ENCODE results near the gene PLB1.

Gene PLB1

DNA sequence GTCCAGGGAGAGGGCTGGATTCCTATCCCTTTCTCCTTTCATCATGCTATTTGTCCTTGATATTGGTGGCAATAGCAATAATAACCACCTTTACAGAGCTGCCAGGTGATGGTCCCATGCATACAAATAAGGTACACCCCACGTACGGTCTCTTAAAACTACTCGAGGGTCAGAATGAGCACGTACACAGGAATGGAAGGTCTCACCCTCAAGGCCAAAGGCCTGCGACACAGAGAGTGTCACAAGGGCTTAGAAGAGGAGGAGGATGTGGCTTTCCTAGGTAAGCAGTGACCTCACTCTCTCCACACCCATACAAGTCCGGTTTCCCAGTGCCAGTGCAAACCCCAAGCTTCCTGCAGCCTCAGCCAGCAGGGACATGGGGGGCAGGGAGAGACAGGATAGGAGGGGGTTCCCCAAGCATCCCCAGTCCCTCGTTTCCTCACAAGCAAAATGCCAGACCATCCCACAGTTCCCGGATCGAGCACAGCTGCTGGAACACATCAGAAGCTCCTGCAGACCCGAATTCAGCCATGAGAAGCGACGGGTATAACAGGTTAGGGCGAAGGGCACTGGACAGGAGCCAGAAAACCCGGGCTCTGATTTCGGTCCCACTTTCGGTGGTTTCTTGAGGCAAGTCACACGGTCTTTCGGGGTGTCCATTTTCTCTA lies 49.2 kb downstream of the PLB1 start:
- no peaks in the 10 kb centered on the region for H3F3A ChIP-seq (ENCODE audit: low read depth)
- H4K20me1 ChIP-seq (ENCODE audit: insufficient read depth, low read length, poor library complexity, severe bottlenecking): no peaks in the 10 kb centered on the region
- no peaks in the 10 kb centered on the region for H3K79me2 ChIP-seq (ENCODE audit: insufficient read depth, low read length)
- no peaks in the 10 kb centered on the region for H3K36me3 ChIP-seq (ENCODE audit: insufficient read depth, low read length)
- H3K9ac ChIP-seq (ENCODE audit: low read depth, low read length, poor library complexity, severe bottlenecking): no peak overlapping the region
- H3K4me3 ChIP-seq (ENCODE audit: low read length, poor library complexity, severe bottlenecking): no peak overlapping the region
- no peak overlapping the region for H3K4me2 ChIP-seq (ENCODE audit: low read depth, low read length, poor library complexity, severe bottlenecking)
- TF ChIP-seq, protein P1, sequence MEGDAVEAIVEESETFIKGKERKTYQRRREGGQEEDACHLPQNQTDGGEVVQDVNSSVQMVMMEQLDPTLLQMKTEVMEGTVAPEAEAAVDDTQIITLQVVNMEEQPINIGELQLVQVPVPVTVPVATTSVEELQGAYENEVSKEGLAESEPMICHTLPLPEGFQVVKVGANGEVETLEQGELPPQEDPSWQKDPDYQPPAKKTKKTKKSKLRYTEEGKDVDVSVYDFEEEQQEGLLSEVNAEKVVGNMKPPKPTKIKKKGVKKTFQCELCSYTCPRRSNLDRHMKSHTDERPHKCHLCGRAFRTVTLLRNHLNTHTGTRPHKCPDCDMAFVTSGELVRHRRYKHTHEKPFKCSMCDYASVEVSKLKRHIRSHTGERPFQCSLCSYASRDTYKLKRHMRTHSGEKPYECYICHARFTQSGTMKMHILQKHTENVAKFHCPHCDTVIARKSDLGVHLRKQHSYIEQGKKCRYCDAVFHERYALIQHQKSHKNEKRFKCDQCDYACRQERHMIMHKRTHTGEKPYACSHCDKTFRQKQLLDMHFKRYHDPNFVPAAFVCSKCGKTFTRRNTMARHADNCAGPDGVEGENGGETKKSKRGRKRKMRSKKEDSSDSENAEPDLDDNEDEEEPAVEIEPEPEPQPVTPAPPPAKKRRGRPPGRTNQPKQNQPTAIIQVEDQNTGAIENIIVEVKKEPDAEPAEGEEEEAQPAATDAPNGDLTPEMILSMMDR (conservative IDR thresholded peaks at IDR 0.05; ENCODE audit: low read length): no peak
- no peak for TF ChIP-seq EZH2phosphoT487 (IDR thresholded peaks at IDR 0.05; ENCODE audit: borderline replicate concordance)
- peaks cover 33% of the 10 kb centered on the region for H3K4me1 ChIP-seq (ENCODE audit: insufficient read depth, low read length, poor library complexity, severe bottlenecking)
- H3K27me3 ChIP-seq (ENCODE audit: insufficient read depth, low read length, poor library complexity, severe bottlenecking): no peaks in the 10 kb centered on the region
- H3K9me2 ChIP-seq (replicated peaks; ENCODE audit: low read depth, low read length): no peaks in the 10 kb centered on the region
- no peak overlapping the region for H2AFZ ChIP-seq (ENCODE audit: low read length)
- H3K9me3 ChIP-seq (ENCODE audit: insufficient read depth, low read depth, low read length): no peaks in the 10 kb centered on the region

DNA sequence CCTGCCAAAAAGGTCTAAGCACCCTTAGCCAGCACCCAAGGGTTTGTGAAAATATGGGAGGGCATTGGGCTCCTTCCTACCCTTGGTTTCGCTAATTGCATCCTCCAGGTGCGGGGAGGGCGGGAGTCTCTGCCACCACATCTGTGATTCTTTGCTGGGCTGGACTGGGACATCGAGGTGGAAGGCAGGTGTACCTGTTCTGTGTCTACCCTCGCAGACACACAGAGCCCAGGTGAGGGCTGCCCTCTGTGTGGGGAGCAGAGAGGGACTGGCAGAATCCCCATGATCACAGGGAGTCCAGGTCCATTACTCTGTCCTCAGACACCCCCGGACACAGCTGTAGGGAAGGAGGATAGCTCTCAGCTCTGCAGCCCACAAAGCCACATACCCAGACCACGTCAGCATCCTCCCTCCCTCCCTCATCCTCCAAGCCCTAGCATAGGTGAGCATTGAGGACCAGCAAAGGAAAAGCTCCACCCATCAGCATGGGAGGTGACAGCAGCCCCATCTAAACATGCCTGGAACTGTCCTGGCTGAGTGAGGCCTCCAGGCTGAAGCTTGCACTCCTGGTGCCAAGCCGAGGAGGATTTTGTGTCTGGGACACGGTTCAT lies 49.8 kb downstream of the PLB1 start:
- Histone ChIP-seq H3K4me2 (ENCODE audit: low read depth, low read length, poor library complexity, severe bottlenecking) (no peak overlapping the region), H3K9ac (ENCODE audit: low read depth, low read length, poor library complexity, severe bottlenecking) (no peak overlapping the region), H2AFZ (ENCODE audit: low read length) (no peak overlapping the region), H3K9me3 (ENCODE audit: insufficient read depth, low read depth, low read length) (no peaks in the 10 kb centered on the region), H3K27me3 (ENCODE audit: insufficient read depth, low read length, poor library complexity, severe bottlenecking) (no peaks in the 10 kb centered on the region), H3K79me2 (ENCODE audit: insufficient read depth, low read length) (no peaks in the 10 kb centered on the region), H3K4me3 (ENCODE audit: low read length, poor library complexity, severe bottlenecking) (no peak overlapping the region), H3K9me2 (replicated peaks; ENCODE audit: low read depth, low read length) (no peaks in the 10 kb centered on the region), H3K36me3 (ENCODE audit: insufficient read depth, low read length) (no peaks in the 10 kb centered on the region), H3F3A (ENCODE audit: low read depth) (no peaks in the 10 kb centered on the region), H3K4me1 (ENCODE audit: insufficient read depth, low read length, poor library complexity, severe bottlenecking) (peaks cover 33% of the 10 kb centered on the region), H4K20me1 (ENCODE audit: insufficient read depth, low read length, poor library complexity, severe bottlenecking) (no peaks in the 10 kb centered on the region)
- TF ChIP-seq, protein P1 (conservative IDR thresholded peaks at IDR 0.05; ENCODE audit: low read length): no peak
- TF ChIP-seq EZH2phosphoT487 (IDR thresholded peaks at IDR 0.05; ENCODE audit: borderline replicate concordance): no peak

DNA sequence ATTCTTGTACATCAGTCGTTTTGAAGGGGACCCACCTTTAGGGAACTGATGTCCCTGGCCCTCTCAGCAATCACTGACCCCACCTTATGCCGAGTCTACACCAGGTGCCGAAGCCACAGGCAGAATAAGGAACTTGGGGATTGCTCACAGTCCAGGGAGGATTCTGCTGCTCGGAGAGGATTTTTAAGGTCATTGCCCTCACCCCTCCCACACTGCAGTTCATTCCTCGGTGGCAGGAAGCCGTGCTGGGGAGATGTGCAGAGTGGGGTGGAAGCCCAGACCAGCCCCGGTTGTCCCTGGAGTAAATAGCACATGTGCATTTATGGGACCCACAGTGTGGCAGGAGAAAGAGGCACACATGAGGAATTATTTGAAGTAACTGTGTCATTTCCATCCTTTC lies 50.4 kb downstream of the PLB1 start:
- TF ChIP-seq, protein P1 (conservative IDR thresholded peaks at IDR 0.05; ENCODE audit: low read length): no peak
- no peak for TF ChIP-seq EZH2phosphoT487 (IDR thresholded peaks at IDR 0.05; ENCODE audit: borderline replicate concordance)
- Histone ChIP-seq H2AFZ (ENCODE audit: low read length) (no peak overlapping the region), H3K9ac (ENCODE audit: low read depth, low read length, poor library complexity, severe bottlenecking) (no peak overlapping the region), H3K36me3 (ENCODE audit: insufficient read depth, low read length) (no peaks in the 10 kb centered on the region), H3K9me3 (ENCODE audit: insufficient read depth, low read depth, low read length) (no peaks in the 10 kb centered on the region), H3K79me2 (ENCODE audit: insufficient read depth, low read length) (no peaks in the 10 kb centered on the region), H3K4me1 (ENCODE audit: insufficient read depth, low read length, poor library complexity, severe bottlenecking) (peaks cover 33% of the 10 kb centered on the region), H3K27me3 (ENCODE audit: insufficient read depth, low read length, poor library complexity, severe bottlenecking) (no peaks in the 10 kb centered on the region), H3K9me2 (replicated peaks; ENCODE audit: low read depth, low read length) (no peaks in the 10 kb centered on the region), H3F3A (ENCODE audit: low read depth) (no peaks in the 10 kb centered on the region), H3K4me2 (ENCODE audit: low read depth, low read length, poor library complexity, severe bottlenecking) (no peak overlapping the region), H3K4me3 (ENCODE audit: low read length, poor library complexity, severe bottlenecking) (no peak overlapping the region), H4K20me1 (ENCODE audit: insufficient read depth, low read length, poor library complexity, severe bottlenecking) (no peaks in the 10 kb centered on the region)
